Hematopoietic multipotent progenitor cell (in vitro differentiated cells): ENCODE results near the gene ZNF627. TPM values are rescaled to one million over a fixed set of nuclear protein-coding genes. Genes with fewer than 3 reads are reported as not detected.
"Not testable (repeated sequence)": the region's sequence is repeated elsewhere in the genome, so short reads cannot be mapped to it uniquely, and the experiment has no call there.

ENCODE experiments used
- DNase-seq, 3 donors: peaks; one replicate each; pipeline ENCODE4 v3.0.0-alpha.2; 2011 to 2015; ENCODE audit warnings: low read depth in 2 of 3, low spot score in 2 of 3
- total RNA-seq: library from RNA; depleted of rRNA; stranded (reverse); fragments of >200 nt; gene quantifications from one replicate; pipeline ENCODE4 v1.2.3, GENCODE V29; 2012

Gene ZNF627
- total RNA-seq, result 13.5 TPM

DNA sequence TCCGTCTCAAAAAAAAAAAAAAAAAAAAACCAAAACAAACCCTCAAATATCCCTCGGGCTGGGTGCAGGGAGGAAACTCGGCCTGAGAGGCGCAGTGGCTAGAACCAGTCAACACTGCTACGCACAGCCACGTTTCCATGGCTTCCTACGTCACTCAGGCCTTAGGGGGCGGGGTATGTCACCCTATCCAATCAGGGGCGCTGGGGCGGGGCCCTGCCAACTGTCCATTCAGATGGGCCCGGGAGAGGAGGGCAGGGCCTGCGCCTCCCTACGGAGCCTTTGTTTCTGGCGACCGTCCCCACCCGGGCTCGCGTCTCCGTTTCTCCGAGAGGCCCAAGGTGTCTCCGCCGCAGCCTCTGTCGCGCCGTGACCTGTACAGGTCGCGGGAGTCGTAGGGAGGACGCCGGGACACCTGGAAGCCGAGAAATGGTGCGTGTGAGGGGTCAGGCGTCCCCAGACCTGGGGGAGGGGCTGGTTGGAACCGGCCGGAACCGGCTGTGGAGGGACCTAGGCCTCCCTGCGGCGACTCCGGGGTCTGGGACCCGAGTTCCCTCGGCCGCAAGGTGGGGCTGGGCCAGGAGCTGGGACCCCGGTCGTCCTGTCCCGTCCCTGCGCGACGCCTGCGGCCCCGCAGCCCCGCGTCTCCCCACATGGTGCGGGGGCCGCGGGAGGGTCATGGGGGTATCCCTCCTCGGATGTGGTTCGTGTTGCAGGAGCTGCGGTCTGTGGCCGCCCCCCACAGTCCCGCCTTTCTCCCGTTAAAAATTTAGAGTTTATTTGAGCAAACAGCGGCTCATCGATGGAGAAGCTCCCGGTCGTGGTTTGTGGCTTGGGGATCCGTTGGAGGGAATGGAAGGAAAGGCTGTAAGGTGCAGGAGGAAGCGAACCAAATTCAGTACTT lies at the start of gene ZNF627:
Gene ZNF627, plus strand, starts transcription at position 282 of the 901 bp plus-strand sequence. Its CDS starts 145 bp downstream, at position 427.
- peak; percentile 85 to 100 (median 99) for DNase-seq

DNA sequence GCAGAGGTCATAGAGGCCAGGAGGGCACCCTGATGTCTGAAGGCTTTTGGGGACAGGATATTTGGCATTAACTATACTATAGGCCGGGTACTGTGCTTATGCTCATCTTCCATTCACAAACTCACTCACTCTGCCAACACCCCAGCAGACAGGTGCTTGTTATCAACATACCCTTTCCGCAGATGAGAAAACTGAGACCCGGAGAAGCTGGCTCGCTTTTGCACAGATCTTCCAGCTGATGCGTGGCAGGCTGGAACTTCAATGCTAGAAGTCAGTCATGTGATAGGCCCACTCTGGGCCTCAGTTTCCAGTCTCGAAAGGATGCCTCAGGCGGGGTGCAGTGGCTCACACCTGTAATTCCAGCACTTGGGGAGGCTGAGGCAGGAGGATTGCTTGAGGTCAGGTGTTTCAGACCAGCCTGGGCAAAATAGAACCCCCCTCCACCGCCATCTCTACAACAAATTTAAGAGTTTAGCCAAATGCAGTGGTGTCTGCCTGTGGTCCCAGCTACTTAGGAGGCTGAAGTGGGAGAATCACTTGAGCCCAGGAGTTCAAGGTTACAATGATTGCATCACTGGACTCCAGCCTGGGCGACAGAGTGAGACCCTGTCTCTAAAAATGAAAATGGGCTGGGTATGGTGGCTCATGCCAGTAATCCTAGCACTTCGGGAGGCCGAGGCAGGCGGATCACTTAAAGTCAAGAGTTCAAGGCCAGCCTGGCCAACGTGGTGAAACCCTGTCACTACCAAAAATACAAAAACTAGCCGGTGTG lies 49.2 kb upstream of the ZNF627 start:
- no peak for DNase-seq

DNA sequence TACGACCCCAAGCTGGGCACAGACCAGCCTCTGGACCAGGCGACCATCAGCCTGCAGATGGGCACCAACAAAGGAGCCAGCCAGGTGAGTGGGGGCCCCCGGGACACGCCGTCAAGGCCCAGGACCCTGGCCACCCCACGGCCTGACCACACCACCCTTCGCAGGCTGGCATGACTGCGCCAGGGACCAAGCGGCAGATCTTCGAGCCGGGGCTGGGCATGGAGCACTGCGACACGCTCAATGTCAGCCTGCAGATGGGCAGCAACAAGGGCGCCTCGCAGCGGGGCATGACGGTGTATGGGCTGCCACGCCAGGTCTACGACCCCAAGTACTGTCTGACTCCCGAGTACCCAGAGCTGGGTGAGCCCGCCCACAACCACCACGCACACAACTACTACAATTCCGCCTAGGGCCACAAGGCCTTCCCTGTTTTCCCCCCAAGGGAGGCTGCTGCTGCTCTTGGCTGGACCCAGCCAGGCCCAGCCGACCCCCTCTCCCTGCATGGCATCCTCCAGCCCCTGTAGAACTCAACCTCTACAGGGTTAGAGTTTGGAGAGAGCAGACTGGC lies 47.8 kb upstream of the ZNF627 start:
- DNase-seq, result no peak

DNA sequence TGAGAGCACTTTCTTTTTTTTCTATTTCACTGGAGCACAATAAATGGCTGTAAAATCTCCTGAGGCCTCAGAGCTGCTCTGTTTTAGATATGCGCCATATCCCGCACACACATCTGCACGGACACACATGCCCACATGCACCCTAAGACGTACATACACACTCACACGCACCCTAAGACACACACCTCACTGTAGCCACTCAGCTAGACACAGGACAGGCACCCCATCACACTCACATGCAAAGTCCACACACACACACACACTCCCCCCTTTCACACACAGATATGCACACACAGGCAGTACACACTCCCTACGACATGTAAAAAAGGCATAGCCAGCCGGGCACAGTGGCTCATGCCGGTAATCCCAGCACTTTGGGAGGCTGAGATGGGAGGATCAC lies 47.0 kb upstream of the ZNF627 start:
- DNase-seq, result no peak

DNA sequence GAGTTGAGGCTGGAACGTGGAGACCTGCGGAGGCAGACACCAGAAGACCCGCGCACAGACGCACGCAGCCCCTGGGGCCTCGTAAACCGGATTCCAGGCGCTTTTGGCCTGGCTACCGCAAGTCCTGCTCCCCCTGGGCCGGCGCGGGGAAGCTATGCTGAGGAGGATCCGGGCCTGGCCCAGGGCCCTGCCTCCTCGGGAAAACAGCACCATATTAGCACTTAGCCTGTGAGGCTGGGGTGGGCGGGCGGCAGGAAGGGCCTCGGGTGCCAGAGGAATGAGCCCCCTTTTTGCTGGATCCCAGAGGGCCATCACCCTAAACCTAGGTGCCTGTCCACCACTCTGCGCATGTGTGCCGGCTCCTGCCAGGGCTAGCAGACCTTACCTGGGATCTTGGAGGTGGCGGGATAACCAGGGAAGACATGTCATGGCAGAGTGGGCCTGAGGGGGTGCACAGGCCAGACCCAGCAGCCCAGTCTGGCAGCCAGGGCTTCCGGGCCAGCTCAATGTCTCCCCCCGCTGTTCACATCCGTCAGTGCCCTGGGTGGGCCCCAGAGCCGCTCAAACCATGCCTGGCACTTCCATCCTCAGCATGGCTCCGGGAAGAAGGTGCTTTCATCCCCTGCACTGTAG lies 45.6 kb upstream of the ZNF627 start:
- no peak for DNase-seq

DNA sequence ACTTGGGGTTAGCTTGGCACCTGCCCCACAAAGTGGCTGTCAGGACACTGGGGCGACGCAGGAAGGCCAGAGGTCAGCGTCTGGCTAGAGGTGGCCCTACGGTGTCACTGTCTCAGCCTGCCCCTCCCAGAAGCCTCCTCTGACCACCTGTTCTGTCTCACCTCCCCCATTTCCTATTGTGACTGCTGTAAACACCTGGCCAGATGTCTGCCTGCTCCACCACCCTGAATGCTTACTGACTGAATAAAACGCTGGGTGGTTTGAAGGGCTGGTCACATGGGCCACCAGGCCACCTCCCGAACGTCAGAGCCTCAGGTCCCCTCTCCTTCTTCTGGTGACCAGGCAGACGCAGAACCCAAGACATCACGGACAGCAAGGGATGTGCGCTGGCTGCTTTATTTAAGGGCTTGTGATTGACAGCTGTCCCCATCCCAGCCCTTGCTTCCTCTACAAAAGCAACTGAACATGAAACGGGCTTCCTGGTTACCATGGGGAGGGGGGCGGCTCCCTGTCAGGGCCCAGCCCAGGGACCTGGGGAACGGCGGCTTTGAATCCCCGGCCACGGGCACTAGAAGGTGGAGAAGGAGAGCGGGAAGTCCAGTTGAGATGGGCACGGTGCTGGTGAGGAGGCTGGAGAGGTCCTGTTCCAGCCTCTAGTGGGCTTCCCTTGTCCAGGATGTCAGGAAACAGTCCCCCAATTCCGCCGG lies 44.5 kb upstream of the ZNF627 start:
- DNase-seq, result no peak

DNA sequence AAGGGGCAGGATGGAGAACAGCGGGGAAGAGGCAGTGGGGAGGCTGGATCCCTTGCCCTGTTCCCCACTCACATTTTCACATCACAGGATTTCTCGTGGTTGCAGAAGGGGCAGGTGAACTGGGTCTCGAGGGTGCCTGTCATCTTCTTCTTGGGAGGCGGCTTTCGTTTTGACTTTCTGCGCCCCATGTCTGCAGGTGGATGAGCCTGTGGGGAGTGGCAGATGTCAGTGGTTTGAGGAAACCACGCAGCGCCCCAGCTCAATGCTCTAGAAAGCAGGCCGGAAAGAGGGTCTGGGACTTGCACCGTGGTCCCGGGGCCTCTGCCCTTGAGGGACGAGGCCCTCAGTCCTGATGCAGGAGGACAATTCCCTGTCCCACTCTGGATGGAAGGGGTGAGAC lies 43.1 kb upstream of the ZNF627 start:
- DNase-seq, result no peak

DNA sequence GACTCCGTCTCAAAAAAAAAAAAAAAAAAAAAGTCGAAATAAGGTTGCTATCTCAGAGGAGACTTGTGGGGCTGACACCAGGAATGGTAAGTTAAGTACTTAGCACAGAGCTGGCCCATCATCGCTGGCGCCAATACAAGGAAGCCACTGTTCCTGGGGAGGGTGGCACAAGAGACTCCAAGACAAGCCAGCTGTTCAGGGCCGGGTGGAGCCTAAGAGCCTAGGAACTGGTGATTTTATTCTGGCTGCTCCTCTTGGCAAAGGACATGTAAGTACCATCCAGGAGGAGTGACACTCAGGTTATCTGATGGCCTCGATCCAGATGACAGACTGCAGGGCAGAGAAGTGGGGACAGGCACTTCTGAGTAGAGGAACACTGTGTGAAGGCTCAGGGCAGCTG lies 42.0 kb upstream of the ZNF627 start:
- no peak for DNase-seq

DNA sequence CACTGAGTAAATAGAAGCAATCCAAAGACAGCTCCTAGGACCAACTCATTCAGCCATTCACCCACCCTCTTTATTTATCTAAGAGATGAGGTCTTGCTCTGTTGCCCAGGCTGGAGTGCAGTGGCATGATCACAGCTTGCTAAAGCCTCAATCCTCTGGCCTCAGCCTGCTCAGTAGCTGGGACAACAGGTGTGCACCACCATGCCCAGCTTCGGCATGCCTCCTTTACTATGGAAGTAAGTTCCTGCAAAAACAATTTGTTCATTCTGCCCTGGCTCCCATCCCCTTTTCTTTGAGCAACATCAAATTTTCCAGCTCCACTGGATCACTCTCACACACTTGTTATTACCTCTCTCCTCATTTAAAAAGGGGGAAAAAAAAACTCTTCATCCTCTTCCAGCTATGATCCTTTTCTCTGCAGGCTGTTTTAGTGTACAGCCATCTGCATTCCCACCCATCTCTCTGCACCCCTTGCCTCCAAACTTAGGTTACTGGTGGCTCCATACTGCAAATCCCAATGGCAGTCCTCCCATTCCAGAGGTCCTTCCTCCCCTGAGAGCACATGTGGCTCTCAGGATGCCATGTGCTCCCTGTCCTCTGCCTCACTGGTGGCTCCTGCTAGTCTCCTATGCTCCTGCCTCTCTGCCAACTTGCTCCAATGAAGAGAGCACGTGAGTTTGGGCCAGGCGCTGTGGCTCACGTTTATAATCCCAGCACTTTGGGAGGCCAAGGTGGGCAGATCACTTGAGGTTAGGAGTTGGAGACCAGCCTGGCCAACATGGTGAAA lies 40.5 kb upstream of the ZNF627 start:
- DNase-seq, result no peak

DNA sequence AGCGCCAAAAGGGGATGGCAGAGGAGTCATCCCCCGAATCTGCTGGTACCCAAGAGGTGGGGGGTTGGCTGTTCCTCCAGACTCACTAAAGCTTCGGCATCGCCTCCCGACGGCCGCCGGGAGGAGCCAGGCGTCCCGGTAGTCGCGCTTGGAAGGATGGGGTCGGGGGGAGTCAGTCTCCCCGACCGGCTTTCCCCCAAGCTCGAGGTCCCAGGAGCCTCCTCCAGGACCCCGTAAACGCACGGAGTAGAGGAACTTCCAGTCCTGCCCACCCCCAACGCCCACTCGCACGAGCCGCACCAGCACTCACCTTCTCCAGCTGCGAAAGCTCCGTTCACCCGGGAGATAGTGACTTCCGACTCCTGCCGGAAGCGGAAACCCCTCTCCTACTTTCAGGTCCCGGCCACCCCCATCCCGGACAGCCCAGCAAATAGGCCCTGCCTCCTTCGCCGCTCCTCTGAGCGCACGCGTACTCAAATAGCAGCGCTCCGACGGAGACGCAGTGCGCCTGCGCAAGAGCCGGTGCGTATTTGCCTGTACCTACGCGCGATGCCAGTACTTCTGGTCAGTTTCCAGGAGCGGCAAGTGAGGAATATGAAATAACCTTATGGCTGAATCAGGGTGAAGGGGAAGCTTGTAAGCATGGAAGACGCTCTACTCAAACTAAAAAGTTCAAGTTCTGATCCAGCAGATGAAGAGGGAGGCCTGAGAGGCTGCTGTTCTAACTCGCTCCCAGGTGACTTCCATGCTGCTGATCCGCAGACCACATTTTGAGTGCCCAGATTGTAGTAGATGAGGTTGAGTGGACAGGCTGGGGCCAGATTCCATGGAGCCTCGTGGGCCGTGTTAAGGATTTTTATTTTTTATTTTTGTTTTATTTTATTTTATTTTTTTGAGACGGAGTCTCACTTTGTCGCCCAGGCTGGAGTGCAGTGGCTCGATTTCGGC lies 38.1 kb upstream of the ZNF627 start, which contains the start of gene ELOF1:
Gene ELOF1, minus strand, starts transcription at position 350 of the 948 bp plus-strand sequence. CDS start 4,883 bp downstream, outside the sequence.
- DNase-seq, result peak; percentile 93 to 98 (median 98)

DNA sequence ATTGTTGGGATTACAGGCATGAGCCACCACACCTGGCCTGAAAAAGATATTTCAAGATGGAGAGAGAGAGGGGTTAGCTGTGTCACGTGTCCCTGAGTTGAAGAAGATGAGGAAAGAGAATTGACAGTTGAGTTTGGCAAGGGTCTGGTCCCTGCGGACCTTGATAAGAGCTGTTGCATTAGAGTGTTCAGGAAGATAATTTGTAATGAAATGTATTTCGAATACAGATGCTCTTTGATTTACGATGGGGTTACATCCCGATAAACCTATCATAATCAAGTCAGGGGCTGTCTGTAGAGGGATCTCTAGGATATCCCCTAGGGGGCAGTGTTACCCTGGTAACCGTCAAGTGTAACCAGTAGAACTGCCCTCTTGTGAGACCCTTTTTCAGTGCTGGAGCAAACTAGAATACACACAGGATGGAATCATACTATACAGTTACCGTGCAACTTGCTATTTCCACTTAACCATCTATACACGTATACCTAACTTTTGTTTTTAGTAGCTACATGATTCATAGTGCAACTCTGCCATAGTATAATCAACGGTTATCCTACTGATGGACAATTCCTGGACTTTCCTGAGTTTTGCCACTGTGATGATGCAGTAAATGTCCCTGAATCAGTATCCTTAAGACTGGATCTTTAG lies 36.8 kb upstream of the ZNF627 start:
- peak; percentile 34 to 92 (median 86) for DNase-seq

DNA sequence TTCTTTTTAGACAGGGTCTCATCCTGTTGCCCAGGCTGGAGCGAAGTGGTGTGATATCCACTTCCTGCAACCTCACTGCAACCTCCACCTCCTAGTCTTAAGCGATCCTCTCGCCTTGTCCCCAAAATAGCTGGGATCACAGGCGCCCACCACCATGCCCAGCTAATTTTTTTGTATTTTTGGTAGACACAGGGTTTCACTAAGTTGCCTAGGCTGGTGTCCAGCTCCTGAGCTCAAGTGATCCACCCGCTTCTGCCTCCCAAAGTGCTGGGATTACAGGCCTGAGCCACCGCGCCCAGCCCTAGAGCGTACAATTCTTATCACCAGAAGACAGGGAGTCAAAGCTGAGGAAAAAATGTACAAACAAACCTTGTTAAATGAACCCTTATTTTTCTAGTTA lies 33.8 kb upstream of the ZNF627 start:
- DNase-seq, result no peak

DNA sequence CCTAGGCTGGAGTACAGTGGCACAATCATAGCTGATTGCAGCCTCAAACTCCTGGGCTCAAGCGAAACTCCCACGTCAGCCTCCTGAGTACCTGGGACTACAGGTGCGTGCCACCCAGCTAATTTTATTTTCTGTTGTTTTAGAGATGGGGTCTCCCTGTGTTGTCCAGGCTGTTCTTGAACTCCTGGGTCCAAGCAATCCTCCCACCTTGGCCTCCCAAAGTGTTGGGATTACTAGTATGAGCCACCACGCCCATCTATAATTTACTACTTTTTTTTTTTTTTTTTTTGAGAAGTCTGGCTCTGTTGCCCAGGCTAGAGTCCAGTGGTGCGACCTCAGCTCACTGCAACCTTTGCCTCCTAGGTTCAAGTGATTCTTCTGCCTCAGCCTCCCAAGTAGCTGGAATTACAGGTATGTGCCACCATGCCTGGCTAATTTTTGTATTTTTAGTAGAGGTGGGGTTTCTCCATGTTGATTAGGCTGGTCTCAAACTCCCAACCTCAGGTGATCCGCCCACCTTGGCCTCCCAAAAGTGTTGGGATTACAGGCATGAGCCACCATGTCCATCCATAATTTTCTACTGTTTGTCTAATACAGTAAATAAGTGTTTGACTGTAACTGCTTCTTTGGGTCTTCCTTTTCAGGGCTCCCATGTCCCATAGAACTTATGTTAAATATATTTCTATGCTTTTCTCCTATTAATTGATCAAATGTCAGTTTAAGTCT lies 33.0 kb upstream of the ZNF627 start:
- DNase-seq, result not testable (repeated sequence)

DNA sequence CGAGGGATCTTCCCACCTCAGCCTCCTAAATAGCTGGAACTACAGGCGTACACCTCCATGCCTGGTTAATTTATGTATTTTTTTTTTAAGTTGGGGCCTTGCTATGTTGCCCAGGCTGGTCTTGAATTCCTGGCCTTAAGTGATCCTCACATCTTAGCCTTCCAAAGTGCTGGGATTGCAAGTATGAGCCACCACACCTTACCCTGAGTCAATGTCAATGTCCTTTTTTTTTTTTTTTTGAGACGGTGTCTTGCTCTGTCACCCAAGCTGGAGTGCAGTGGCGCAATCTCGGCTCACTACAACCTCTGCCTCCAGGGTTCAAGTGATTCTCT lies 31.7 kb upstream of the ZNF627 start:
- not testable (repeated sequence) for DNase-seq

DNA sequence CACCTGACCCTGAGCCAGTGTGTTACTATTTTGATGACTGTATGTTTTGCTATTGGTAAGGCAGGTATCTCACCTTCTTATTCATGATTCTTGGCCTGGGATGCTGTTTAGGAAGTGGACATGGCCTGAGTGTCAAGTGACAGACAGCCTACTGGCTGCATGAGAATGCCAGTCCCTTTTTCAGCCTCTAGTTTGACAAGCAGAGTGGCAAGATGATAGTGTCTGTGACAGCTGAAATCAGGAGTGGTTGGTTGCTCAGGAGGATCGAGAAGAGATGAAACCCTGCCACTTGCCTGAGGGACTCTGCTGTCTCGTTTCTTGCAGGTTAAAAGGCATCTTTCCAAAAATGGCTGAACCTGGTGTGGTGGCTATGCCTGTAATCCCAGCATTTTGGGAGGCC lies 31.1 kb upstream of the ZNF627 start:
- DNase-seq, result no peak

DNA sequence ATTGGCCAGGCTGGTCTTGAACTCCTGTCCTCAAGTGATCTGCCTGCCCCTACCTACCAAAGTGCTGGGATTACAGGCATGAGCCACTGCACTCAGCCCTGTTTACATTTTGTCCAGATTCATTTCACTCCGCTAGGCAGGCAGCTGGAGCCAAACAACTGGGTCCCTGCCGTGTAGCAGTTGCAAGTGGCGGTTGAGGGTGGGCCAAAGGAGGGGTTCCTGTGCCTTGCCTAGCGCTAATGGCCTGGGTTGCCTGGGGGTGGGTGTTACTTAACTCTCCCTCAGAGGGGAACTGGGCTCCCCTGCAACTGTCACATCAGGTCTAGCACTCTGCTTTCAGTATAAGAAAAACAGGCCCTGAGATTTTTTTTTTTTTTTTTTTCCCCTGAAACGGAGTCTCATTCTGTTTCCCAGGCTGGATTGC lies 27.2 kb upstream of the ZNF627 start:
- DNase-seq, result peak in 2 of 3 donors; percentile 79 to 91

DNA sequence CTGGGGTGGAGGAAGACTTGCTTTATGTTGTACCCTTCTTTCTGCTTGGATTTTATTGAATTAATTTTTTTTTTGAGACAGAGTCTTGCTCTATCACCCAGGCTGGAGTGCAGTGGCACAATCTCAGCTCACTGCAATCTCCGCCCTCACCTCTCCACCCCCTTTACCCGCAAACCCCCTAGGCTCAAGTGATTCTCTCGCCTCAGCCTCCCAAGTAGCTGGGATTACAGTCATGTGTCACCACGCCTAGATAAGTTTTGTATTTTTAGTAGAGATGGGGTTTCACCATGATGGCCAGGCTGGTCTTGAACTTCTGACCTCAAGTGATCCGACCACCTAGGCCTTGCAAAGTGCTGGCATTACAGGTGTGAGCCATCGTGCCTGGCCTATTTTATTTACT lies 23.9 kb upstream of the ZNF627 start:
- not testable (repeated sequence) for DNase-seq
